Peyer's patch (tissue), 4 donors: ENCODE measurements around the gene CRX. TPM values are rescaled to one million over a fixed set of nuclear protein-coding genes. Genes with fewer than 3 reads are reported as not detected.
"Not testable (repeated sequence)": the region's sequence is repeated elsewhere in the genome, so short reads cannot be mapped to it uniquely, and the experiment has no call there.

ENCODE experiments used
- DNase-seq, 3 donors: peaks; one replicate each; pipeline ENCODE4 v3.0.0-alpha.2; 2017 to 2019
- H3K27ac ChIP-seq, 4 donors: fragments of 200-600 bp; sonication (generic); one replicate each; pipeline ENCODE4 v1.5.1; 2016 to 2019
- H3K27me3 ChIP-seq, 2 donors: fragments of 200-600 bp; sonication (generic); one replicate each; pipeline ENCODE4 v1.5.1; 2019
- H3K36me3 ChIP-seq, 3 donors: fragments of 200-600 bp; sonication (generic); one replicate each; pipeline ENCODE4 v1.5.1; 2016 to 2019
- H3K4me1 ChIP-seq, 4 donors: fragments of 200-600 bp; sonication (generic); one replicate each; pipeline ENCODE4 v1.5.1; 2016 to 2019
- H3K4me3 ChIP-seq, 4 donors: fragments of 200-600 bp; sonication (generic); 1 replicate in 3 of 4; 2 replicates in 1 of 4; pipeline ENCODE4 v1.5.1; 2016 to 2019; ENCODE audit warnings: mild to moderate bottlenecking in 1 of 4
- H3K9me3 ChIP-seq, 4 donors: fragments of 200-600 bp; sonication (generic); one replicate each; pipeline ENCODE4 v1.5.1; 2016 to 2019; ENCODE audit warnings: mild to moderate bottlenecking in 1 of 4
- POLR2A ChIP-seq, 2 donors: fragments of 450-650 bp; IDR thresholded peaks; one replicate each; pipeline ENCODE4 v1.5.1; 2017; ENCODE audit warnings: antibody characterized with exemption in 2 of 2, mild to moderate bottlenecking in 2 of 2, moderate library complexity in 2 of 2
- total RNA-seq, 4 donors: library from RNA; depleted of rRNA; stranded (reverse); fragments of >200 nt; gene quantifications; one replicate each; pipeline ENCODE4 v1.1.0, GENCODE V29; 2016
- TF ChIP-seq, protein P1 (sequence below), 6 experiments: fragments of 450-650 bp in 4 of 6; fragments of 200-600 bp in 2 of 6; sonication (generic) in 1 of 6; IDR thresholded peaks; one replicate each; pipeline ENCODE4 v1.5.1; 2017 to 2019; ENCODE audit warnings: antibody characterized with exemption in 6 of 6, mild to moderate bottlenecking in 3 of 6, moderate library complexity in 1 of 6

The CRX gene
- total RNA-seq, 4 donors from 2014 or later, result not detected

GRCh38 chr19:47842941-47843340 is 21.2 kb downstream of the CRX start:
- Histone ChIP-seq H3K4me3 (no peak overlapping the region), H3K27ac (no peak overlapping the region), H3K36me3 (no peaks in the 10 kb centered on the region), H3K9me3 (no peaks in the 10 kb centered on the region), H3K4me1 (no peaks in the 10 kb centered on the region), H3K27me3 (no peaks in the 10 kb centered on the region)
- DNase-seq, result no peak
- no peak for TF ChIP-seq POLR2A (IDR thresholded peaks at IDR 0.05)
- TF ChIP-seq, protein P1, sequence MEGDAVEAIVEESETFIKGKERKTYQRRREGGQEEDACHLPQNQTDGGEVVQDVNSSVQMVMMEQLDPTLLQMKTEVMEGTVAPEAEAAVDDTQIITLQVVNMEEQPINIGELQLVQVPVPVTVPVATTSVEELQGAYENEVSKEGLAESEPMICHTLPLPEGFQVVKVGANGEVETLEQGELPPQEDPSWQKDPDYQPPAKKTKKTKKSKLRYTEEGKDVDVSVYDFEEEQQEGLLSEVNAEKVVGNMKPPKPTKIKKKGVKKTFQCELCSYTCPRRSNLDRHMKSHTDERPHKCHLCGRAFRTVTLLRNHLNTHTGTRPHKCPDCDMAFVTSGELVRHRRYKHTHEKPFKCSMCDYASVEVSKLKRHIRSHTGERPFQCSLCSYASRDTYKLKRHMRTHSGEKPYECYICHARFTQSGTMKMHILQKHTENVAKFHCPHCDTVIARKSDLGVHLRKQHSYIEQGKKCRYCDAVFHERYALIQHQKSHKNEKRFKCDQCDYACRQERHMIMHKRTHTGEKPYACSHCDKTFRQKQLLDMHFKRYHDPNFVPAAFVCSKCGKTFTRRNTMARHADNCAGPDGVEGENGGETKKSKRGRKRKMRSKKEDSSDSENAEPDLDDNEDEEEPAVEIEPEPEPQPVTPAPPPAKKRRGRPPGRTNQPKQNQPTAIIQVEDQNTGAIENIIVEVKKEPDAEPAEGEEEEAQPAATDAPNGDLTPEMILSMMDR (IDR thresholded peaks at IDR 0.05), result no peak

DNA sequence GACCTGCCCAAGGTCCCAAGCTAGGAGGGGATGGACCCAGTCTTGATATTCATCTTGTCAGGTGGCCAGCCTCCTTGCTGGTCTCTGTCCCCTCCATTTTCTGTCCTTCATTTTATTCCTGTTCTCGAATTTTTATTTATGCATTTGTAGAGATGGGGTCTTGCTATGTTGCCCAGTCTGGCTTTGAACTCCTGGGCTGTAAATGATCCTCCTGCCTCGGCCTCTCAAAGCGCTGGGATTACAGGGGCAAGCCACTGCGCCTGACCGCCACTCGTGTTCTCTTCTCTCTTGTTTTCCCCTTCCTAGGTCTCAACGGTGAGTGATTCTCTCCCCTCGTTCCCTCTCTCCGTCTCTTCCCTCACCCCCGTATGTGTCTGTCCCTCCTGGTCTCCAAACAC is 26.7 kb downstream of the CRX start:
- no peak for DNase-seq
- no peaks in the 10 kb centered on the region for H3K36me3 ChIP-seq
- H3K9me3 ChIP-seq, result no peaks in the 10 kb centered on the region
- TF ChIP-seq, protein P1 (IDR thresholded peaks at IDR 0.05), result no peak
- TF ChIP-seq POLR2A (IDR thresholded peaks at IDR 0.05), result no peak
- H3K4me3 ChIP-seq, result no peak overlapping the region
- H3K27ac ChIP-seq, result no peak overlapping the region
- H3K27me3 ChIP-seq, result peaks cover 0 to 11% of the 10 kb centered on the region in 2 donors
- H3K4me1 ChIP-seq, result no peaks in the 10 kb centered on the region

- H3K9me3 ChIP-seq, result no peaks in the 10 kb centered on the region
- H3K4me1 ChIP-seq, result no peaks in the 10 kb centered on the region
- peaks cover 0 to 11% of the 10 kb centered on the region in 2 donors for H3K27me3 ChIP-seq
- H3K27ac ChIP-seq, result no peak overlapping the region
- DNase-seq, result peak in 1 of 3 donors; percentile 19
- TF ChIP-seq POLR2A (IDR thresholded peaks at IDR 0.05), result no peak
- TF ChIP-seq, protein P1 (IDR thresholded peaks at IDR 0.05), result peak in 1 of 6 experiments; percentile 14
- no peak overlapping the region for H3K4me3 ChIP-seq
- no peaks in the 10 kb centered on the region for H3K36me3 ChIP-seq
Measured at GRCh38 chr19:47848823-47849473, 27.2 kb downstream of the CRX start.

DNA sequence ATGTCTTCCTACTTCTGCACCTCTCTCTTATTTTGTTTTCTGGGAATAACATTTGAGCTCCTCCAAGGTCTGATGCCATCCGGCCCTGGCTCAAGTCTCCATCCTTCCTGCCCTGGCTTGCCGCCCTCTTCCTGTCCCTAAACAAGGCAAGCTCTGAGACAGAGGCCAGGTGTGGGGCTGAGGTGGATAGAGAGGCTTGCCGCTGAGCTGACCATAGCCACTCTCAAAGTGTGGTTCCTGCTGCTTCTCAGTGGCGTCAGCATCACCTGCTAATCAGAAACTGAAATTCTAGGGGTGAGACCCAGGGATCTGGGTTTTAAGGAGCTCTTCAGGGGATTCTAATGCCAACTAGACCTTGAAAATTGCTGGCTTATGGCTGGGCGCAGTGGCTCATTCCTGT is 31.3 kb downstream of the CRX start:
- peaks cover 0 to 11% of the 10 kb centered on the region in 2 donors for H3K27me3 ChIP-seq
- H3K27ac ChIP-seq, result no peak overlapping the region
- H3K36me3 ChIP-seq, result no peaks in the 10 kb centered on the region
- no peaks in the 10 kb centered on the region for H3K4me1 ChIP-seq
- TF ChIP-seq, protein P1 (IDR thresholded peaks at IDR 0.05), result no peak
- no peak for TF ChIP-seq POLR2A (IDR thresholded peaks at IDR 0.05)
- no peak overlapping the region for H3K4me3 ChIP-seq
- no peaks in the 10 kb centered on the region for H3K9me3 ChIP-seq
- DNase-seq, result no peak

- H3K36me3 ChIP-seq, result no peaks in the 10 kb centered on the region
- TF ChIP-seq POLR2A (IDR thresholded peaks at IDR 0.05), result no peak
- TF ChIP-seq, protein P1 (IDR thresholded peaks at IDR 0.05), result no peak
- H3K9me3 ChIP-seq, result no peaks in the 10 kb centered on the region
- H3K27ac ChIP-seq, result no peak overlapping the region
- H3K4me3 ChIP-seq, result no peak overlapping the region
- peaks cover 0 to 5% of the 10 kb centered on the region in 2 donors for H3K27me3 ChIP-seq
- H3K4me1 ChIP-seq, result no peaks in the 10 kb centered on the region
- DNase-seq, result no peak
Measured at GRCh38 chr19:47854459-47854858, 32.7 kb downstream of the CRX start.

- not testable (repeated sequence) for H3K27ac ChIP-seq, H3K27me3 ChIP-seq, H3K9me3 ChIP-seq, DNase-seq, H3K4me1 ChIP-seq, H3K36me3 ChIP-seq, H3K4me3 ChIP-seq
Measured at GRCh38 chr19:47858231-47858630, 36.5 kb downstream of the CRX start.

GRCh38 chr19:47858646-47859285 is 37.0 kb downstream of the CRX start, which contains the start of gene TPRX2:
Gene TPRX2 (plus strand): TSS chr19:47859235. CDS start chr19:47859247, 12 bp downstream.
- H3K36me3 ChIP-seq, H3K27ac ChIP-seq, DNase-seq, H3K4me1 ChIP-seq, H3K4me3 ChIP-seq, H3K9me3 ChIP-seq, H3K27me3 ChIP-seq: not testable (repeated sequence)

DNA sequence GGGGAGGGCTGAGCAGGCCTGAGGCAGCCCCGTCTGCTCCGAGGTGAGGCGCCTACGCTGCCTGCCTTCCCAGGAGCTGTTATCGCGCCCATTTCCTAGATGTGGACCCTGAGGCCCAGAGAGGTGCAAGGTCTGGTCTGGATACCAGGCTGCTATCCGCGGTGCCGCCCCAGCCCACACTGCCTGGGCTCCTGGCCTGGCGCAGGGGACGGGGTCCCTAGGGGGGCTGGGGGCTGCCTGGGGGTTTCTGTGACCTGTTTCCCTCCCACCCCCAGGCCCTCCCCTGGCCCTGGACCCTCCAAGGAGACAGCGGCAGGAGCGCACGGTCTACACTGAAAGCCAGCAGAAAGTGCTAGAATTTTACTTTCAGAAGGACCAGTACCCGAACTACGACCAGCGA is 38.1 kb downstream of the CRX start:
- H3K9me3 ChIP-seq, DNase-seq, H3K27ac ChIP-seq, H3K36me3 ChIP-seq, H3K4me1 ChIP-seq, H3K27me3 ChIP-seq, H3K4me3 ChIP-seq: not testable (repeated sequence)
